ENCODE measurements around the gene EPS8L3.

DNA sequence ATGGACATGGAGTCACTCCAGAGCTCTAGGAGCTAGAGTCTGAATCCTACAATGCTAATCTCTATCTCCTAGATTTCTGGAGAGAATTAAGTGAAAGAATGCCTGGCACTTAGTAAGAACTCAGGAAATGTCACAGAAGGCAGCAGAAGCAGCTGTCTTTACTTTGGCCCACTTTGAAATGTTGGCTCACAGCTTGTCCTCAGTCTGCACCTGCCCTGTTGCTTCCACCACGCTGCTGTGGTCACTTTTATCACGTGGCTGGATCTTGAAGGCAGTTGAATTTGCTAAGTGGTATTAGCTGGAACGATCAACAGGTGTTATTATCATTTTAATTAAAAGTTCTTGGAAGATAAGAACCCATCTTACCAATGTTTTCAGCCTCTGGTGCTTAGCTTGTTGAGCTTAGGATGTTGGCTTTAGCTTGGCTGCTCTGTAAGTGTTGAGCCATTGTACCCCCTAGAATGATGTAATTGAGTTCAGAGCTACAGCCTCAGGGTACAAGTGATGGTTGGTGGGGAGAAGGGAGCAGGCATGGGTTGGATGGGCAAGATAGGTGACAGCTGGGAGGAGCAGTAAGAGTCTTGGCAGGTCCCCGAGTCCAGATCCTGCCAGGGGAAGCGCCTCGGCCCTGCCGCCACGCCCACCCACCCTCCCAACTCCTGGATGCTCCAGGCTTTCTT lies 41.9 kb upstream of the EPS8L3 start:
- no peak for TF ChIP-seq EZH2 (IDR thresholded peaks at IDR 0.05; ENCODE audit: insufficient read depth, poor library complexity, severe bottlenecking)
- TF ChIP-seq EZH2phosphoT487 (IDR thresholded peaks at IDR 0.05; ENCODE audit: insufficient read depth, low read depth), result no peak

Data from GM23248 (cell line).